ENCODE data around the gene SLC4A1.

DNA sequence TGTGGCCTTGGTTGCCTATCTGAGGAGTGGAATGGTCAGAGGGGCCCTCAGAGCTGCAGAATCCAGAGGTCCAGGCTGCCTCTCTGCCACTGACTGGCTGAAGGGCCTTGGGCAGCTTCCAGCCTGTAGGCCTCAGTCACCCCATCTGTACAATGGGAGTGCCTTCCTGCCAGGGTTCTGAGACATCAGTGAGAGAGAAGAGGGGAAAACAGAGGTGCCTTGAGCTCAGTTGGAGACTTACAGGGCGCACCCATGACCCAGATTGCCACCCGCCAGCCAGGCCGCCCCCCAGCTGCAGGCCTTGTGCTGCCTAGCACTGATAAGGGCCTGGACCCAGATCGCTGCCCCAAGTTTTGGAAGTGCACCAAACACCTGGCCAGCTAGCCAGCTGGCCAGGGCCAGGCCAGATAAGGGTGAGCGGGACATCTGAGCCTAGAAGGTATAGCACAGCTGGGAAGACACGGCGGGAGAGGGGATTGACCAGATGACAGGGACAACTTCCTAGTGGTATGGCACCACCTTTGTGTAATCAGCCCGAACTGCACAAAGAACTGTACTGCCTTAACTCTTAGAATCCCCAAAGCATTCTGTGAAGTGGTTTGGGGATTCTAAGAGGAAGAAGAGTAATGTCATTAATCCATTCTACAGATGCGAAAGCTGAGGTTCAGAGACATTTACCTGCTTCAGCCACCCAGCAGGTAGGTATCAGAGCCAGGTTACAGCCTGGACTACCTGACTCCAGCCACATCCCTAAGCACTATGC, 1.4 kb downstream of the SLC4A1 start:
- TF ChIP-seq, protein P1, sequence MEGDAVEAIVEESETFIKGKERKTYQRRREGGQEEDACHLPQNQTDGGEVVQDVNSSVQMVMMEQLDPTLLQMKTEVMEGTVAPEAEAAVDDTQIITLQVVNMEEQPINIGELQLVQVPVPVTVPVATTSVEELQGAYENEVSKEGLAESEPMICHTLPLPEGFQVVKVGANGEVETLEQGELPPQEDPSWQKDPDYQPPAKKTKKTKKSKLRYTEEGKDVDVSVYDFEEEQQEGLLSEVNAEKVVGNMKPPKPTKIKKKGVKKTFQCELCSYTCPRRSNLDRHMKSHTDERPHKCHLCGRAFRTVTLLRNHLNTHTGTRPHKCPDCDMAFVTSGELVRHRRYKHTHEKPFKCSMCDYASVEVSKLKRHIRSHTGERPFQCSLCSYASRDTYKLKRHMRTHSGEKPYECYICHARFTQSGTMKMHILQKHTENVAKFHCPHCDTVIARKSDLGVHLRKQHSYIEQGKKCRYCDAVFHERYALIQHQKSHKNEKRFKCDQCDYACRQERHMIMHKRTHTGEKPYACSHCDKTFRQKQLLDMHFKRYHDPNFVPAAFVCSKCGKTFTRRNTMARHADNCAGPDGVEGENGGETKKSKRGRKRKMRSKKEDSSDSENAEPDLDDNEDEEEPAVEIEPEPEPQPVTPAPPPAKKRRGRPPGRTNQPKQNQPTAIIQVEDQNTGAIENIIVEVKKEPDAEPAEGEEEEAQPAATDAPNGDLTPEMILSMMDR (IDR thresholded peaks at IDR 0.05) = no peak
- TF ChIP-seq POLR2A (IDR thresholded peaks at IDR 0.05) = no peak

Data from thyroid gland (tissue), 4 donors.